Activated CD4-positive, alpha-beta T cell treated with anti-CD3 and anti-CD28 coated beads for 24 hours (primary cell): ENCODE measurements around the gene IFNLR1.

Source experiments
- DNase-seq, 2 donors: peaks; one replicate each; pipeline ENCODE4 v3.0.0-alpha.2; 2020; ENCODE audit warnings: low read depth in 2 of 2

IFNLR1 gene

GRCh38 chr1:24104854-24105253 is 82.2 kb downstream of the IFNLR1 start:
- DNase-seq: no peak
